ENCODE measurements around the gene RLN3. TPM values are rescaled to one million over a fixed set of nuclear protein-coding genes. Genes with fewer than 3 reads are reported as not detected.

Gene RLN3
- total and polyA plus RNA-seq, 2 of the 8 experiments (the other 6 are each of a cell fraction or from before 2014, with no cell fraction given), result not detected

GRCh38 chr19:14061081-14061749, 33.3 kb downstream of the RLN3 start:
- no peak overlapping the region for H3K14ac ChIP-seq (ENCODE audit: insufficient read length)
- H3K23me2 ChIP-seq (ENCODE audit: low read depth, low read length), result peaks cover 12% of the 10 kb centered on the region; the same call in 1 of the 2 replicates
- H3K27me3 ChIP-seq (replicated peaks in 1 of 4; ENCODE audit: control insufficient read depth in 3 of 4, extremely low read depth in 1 of 4, insufficient read depth in 3 of 4, low read length in 3 of 4), result peaks cover 5 to 19% (median 14%) of the 10 kb centered on the region in 4 experiments
- no peak overlapping the region for H3K27ac ChIP-seq (ENCODE audit: low read depth, low read length)
- WGBS, 2 experiments (ENCODE audit: extremely low coverage in 1 of 2, insufficient coverage in 1 of 2, insufficient read length in 1 of 2, insufficient replicate concordance in 2 of 2, low coverage in 1 of 2, low lambda C conversion rate in 2 of 2, missing lambda C conversion rate in 1 of 2), result 83% methylated on average over 8 of the region's 9 CpGs; no CpG with 5 or more reads in 1 of the 2 experiments
- H3K23ac ChIP-seq (ENCODE audit: insufficient read length), result no peak overlapping the region
- H3K4me3 ChIP-seq (ENCODE audit: extremely low read depth in 1 of 4, insufficient read depth in 2 of 4, low read depth in 3 of 4, low read length in 4 of 4), result no peak overlapping the region
- ChIA-PET CTCF (ENCODE audit: partially characterized antibody) (interaction anchor here (0.9 to 7.3 kb wide), 10 partner anchors 10 to 419 kb away, joined by 3 to 103 read pairs (median 14); partner anchors contain the start of genes C19orf67 and MISP3), POLR2A (ENCODE audit: partially characterized antibody) (interaction anchor here (0.7 kb wide), 1 partner anchor 8 kb away, joined by 4 read pairs; no protein-coding TSS in a partner anchor)
- no peak overlapping the region for H3K56ac ChIP-seq (replicated peaks; ENCODE audit: insufficient read length, low read depth, low read length)
- peaks cover 0 to 2% of the 10 kb centered on the region in 2 experiments for H4K20me1 ChIP-seq (replicated peaks in 1 of 2; ENCODE audit: control insufficient read depth in 1 of 2, insufficient read depth in 2 of 2, low read length in 2 of 2)
- DNase-seq (ENCODE audit: low read depth in 1 of 2, low spot score in 2 of 2), result no peak
- H2AK5ac ChIP-seq (ENCODE audit: low read depth, low read length), result no peak overlapping the region
- no peaks in the 10 kb centered on the region for H3K36me3 ChIP-seq (ENCODE audit: control insufficient read depth in 2 of 4, insufficient read depth in 4 of 4, low read length in 3 of 4)
- H3K4me1 ChIP-seq (replicated peaks in 1 of 4; ENCODE audit: control insufficient read depth in 3 of 4, insufficient read depth in 4 of 4, low read length in 3 of 4), result peaks cover 0 to 10% (median 3%) of the 10 kb centered on the region in 4 experiments; a peak in 4 of 7 replicates
- no peak overlapping the region for H4K5ac ChIP-seq (ENCODE audit: insufficient read length, low read depth, low read length)
- H2BK5ac ChIP-seq (ENCODE audit: low read depth, low read length), result no peak overlapping the region
- peak overlapping the region; percentile 72; the same call in 1 of the 2 replicates for H2BK20ac ChIP-seq (ENCODE audit: low read length)
- H3K4me2 ChIP-seq (ENCODE audit: insufficient read depth in 1 of 2, low read depth in 2 of 2, low read length in 2 of 2), result no peak overlapping the region
- FAIRE-seq, result no peak
- peak overlapping the region; percentile 97 for H2BK15ac ChIP-seq (ENCODE audit: low read length)
- no peaks in the 10 kb centered on the region for H3K79me2 ChIP-seq (ENCODE audit: control insufficient read depth in 1 of 2, insufficient read depth in 2 of 2, low read length in 2 of 2)
- no peak overlapping the region for H3K9ac ChIP-seq (replicated peaks in 1 of 4; ENCODE audit: extremely low read depth in 1 of 4, low read depth in 3 of 4, low read length in 3 of 4)
- H3K9me3 ChIP-seq (ENCODE audit: insufficient read depth in 2 of 2, low read depth in 1 of 2, low read length in 1 of 2), result no peaks in the 10 kb centered on the region
- 0 out of 2 replicates have a peak overlapping the region, but pooled peaks have one; percentile 72 for H4K8ac ChIP-seq (ENCODE audit: extremely low read depth, insufficient read depth, low read length)
- no peak overlapping the region for H3K4ac ChIP-seq (replicated peaks; ENCODE audit: insufficient read length, low read depth, low read length)
- H2BK12ac ChIP-seq (ENCODE audit: low read depth, low read length), result 0 out of 2 replicates have a peak overlapping the region, but pooled peaks have one; percentile 17
- H3K79me1 ChIP-seq (ENCODE audit: low read depth, low read length), result no peaks in the 10 kb centered on the region
- H2AFZ ChIP-seq (ENCODE audit: low read length), result 0 out of 2 replicates have a peak overlapping the region, but pooled peaks have one; percentile 70
- no peak overlapping the region for H2BK120ac ChIP-seq (replicated peaks; ENCODE audit: low read depth, low read length)
- no peak overlapping the region for H4K91ac ChIP-seq (replicated peaks; ENCODE audit: insufficient read length, low read length)
- peak overlapping the region; percentile 32; the same call in 1 of the 2 replicates for H3K18ac ChIP-seq (ENCODE audit: extremely low read depth, low read length)
- TF ChIP-seq RFX5 (IDR thresholded peaks at IDR 0.05; ENCODE audit: borderline replicate concordance, low read depth, low read length), result no peak
